Uterus (tissue), 2 donors: ENCODE results near the gene ARSB.

Experiments
- POLR2A ChIP-seq, 2 donors: fragments of 450-650 bp; IDR thresholded peaks; one replicate each; pipeline ENCODE4 v1.6.1; 2016; ENCODE audit warnings: antibody characterized with exemption in 2 of 2, mild to moderate bottlenecking in 1 of 2, moderate library complexity in 1 of 2
- TF ChIP-seq, protein P1 (sequence below), 4 experiments: fragments of 200-600 bp in 2 of 4; fragments of 450-650 bp in 2 of 4; sonication (generic) in 2 of 4; IDR thresholded peaks; one replicate each; pipeline ENCODE4 v1.5.1; 2016 to 2019; ENCODE audit warnings: antibody characterized with exemption in 4 of 4, mild to moderate bottlenecking in 2 of 4, moderate library complexity in 1 of 4

DNA sequence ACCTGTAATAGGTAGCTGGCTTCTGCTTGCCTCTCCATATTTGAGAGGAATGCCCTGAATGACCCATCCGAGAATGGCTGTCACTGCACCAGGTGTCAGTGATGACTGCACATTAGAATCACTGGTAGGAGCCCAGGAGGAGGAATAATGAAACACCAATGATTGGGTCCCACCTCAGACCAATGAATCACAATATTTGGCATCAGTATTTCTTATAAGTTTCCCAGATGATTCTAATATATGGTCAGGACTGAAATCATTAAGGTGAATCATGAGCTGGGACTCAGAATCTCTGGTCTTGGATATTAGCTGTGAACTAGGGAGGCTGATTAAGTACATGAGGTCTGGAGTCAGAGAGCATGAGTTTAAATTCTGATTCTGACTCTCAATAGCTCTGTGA, 23.4 kb downstream of the ARSB start:
- TF ChIP-seq, protein P1, sequence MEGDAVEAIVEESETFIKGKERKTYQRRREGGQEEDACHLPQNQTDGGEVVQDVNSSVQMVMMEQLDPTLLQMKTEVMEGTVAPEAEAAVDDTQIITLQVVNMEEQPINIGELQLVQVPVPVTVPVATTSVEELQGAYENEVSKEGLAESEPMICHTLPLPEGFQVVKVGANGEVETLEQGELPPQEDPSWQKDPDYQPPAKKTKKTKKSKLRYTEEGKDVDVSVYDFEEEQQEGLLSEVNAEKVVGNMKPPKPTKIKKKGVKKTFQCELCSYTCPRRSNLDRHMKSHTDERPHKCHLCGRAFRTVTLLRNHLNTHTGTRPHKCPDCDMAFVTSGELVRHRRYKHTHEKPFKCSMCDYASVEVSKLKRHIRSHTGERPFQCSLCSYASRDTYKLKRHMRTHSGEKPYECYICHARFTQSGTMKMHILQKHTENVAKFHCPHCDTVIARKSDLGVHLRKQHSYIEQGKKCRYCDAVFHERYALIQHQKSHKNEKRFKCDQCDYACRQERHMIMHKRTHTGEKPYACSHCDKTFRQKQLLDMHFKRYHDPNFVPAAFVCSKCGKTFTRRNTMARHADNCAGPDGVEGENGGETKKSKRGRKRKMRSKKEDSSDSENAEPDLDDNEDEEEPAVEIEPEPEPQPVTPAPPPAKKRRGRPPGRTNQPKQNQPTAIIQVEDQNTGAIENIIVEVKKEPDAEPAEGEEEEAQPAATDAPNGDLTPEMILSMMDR (IDR thresholded peaks at IDR 0.05), result no peak
- TF ChIP-seq POLR2A (IDR thresholded peaks at IDR 0.05), result no peak
